K562 (cell line): ENCODE data around the gene CNTD1. TPM values are rescaled to one million over a fixed set of nuclear protein-coding genes. Genes with fewer than 3 reads are reported as not detected.
"Not testable (repeated sequence)": the region's sequence is repeated elsewhere in the genome, so short reads cannot be mapped to it uniquely, and the experiment has no call there.

ENCODE experiments used
- ATAC-seq: fragments of 200-7000 bp; cut with Tn5 transposase; 3 replicates; pipeline ENCODE4 v1.9.1; 2020; ENCODE audit warnings: moderate library complexity
- BruUV-seq: library from RNA; stranded (reverse); fragments of 400-500 nt; replicated peaks from 2 replicates; lab custom pipeline; 2021; lab: Mats Ljungman, UMichigan
- CTCF ChIA-PET: fragments of 300-600 bp; formaldehyde crosslinking; extraction: SDS; loops from one replicate; lab custom pipeline; 2021; ENCODE audit warnings: low intra/inter-chr PET ratio; lab: Yijun Ruan, JAX
- POLR2A ChIA-PET: fragments of 300-600, 350-650 bp; sonication (Branson Sonifier 250); formaldehyde crosslinking; extraction: SDS; loops from one replicate; lab custom pipeline; 2021; ENCODE audit warnings: antibody characterized with exemption, inconsistent platforms; lab: Yijun Ruan, JAX
- DNase-seq, 4 experiments: peaks; one replicate each; pipeline versions ENCODE4 v3.0.0 to v3.0.0-alpha.2; 2011 to 2018; ENCODE audit warnings: low spot score in 3 of 4, mixed read lengths in 3 of 4; ENCODE audit errors: extremely low read depth in 1 of 4
- FAIRE-seq: peaks from 2 replicates; lab custom pipeline; 2011; peaks lifted over from hg19 to GRCh38; lab: Jason Lieb, UNC
- H2AFZ ChIP-seq: 2 replicates; pipeline ENCODE4 v1.6.0; 2011; ENCODE audit warnings: low read depth, low read length, control low read depth, inconsistent platforms
- H3K27ac ChIP-seq: fragments of 200-600 bp; 3 replicates; pipeline ENCODE4 v1.8.0; 2011; ENCODE audit warnings: low read depth, mild to moderate bottlenecking, control low read depth, inconsistent platforms, low read length, moderate library complexity, mixed read lengths; ENCODE audit errors: extremely low read depth
- H3K27me3 ChIP-seq, 2 experiments: fragments of 300-600 bp in 1 of 2; 2 replicates in 1 of 2; 3 replicates in 1 of 2; pipeline versions ENCODE4 v1.6.0 to v1.8.0; 2011; ENCODE audit warnings: inconsistent platforms in 2 of 2, low read length in 2 of 2, mild to moderate bottlenecking in 1 of 2, mixed read lengths in 1 of 2, moderate library complexity in 1 of 2; ENCODE audit not compliant: control insufficient read depth in 2 of 2, insufficient read depth in 2 of 2
- H3K36me3 ChIP-seq: fragments of 300-600 bp; 3 replicates; pipeline ENCODE4 v1.8.0; 2011; ENCODE audit warnings: mild to moderate bottlenecking, low read length, inconsistent platforms; ENCODE audit not compliant: control insufficient read depth, insufficient read depth
- H3K4me1 ChIP-seq, 2 experiments: fragments of 200-600 bp in 1 of 2; replicated peaks in 1 of 2; 2 replicates in 1 of 2; 3 replicates in 1 of 2; pipeline versions ENCODE4 v1.5.1 to v1.8.0; 2011; ENCODE audit warnings: inconsistent platforms in 2 of 2, low read length in 2 of 2, mild to moderate bottlenecking in 1 of 2, mixed read lengths in 1 of 2, moderate library complexity in 1 of 2; ENCODE audit not compliant: control insufficient read depth in 2 of 2, insufficient read depth in 2 of 2
- H3K4me2 ChIP-seq: 2 replicates; pipeline ENCODE4 v1.6.1; 2011; ENCODE audit warnings: low read length, control low read depth, inconsistent platforms, mixed read lengths; ENCODE audit not compliant: insufficient read depth
- H3K4me3 ChIP-seq: fragments of 200-600 bp; sonication (generic), shearing (Covaris generic); 2 replicates; pipeline ENCODE4 v1.5.1; 2016; ENCODE audit warnings: control low read depth, inconsistent platforms
- H3K79me2 ChIP-seq: fragments of 200-600 bp; 3 replicates; pipeline ENCODE4 v1.8.0; 2011; ENCODE audit warnings: low read length, inconsistent platforms; ENCODE audit not compliant: control insufficient read depth, insufficient read depth
- H3K9ac ChIP-seq, 2 experiments: 2 replicates each; pipeline versions ENCODE4 v1.6.0 to v1.6.1; 2011; ENCODE audit warnings: low read depth in 2 of 2, low read length in 2 of 2, control low read depth in 1 of 2, inconsistent platforms in 1 of 2, mild to moderate bottlenecking in 1 of 2, mixed read lengths in 1 of 2; ENCODE audit not compliant: insufficient read depth in 1 of 2
- H3K9me1 ChIP-seq: one replicate; pipeline ENCODE4 v1.6.0; 2011; ENCODE audit warnings: inconsistent platforms, mild to moderate bottlenecking, low read length, moderate library complexity; ENCODE audit not compliant: control insufficient read depth, insufficient read depth
- H3K9me3 ChIP-seq: replicated peaks from 2 replicates; pipeline ENCODE4 v1.5.1; 2011; ENCODE audit warnings: low read depth, low read length, inconsistent platforms; ENCODE audit not compliant: control insufficient read depth, insufficient read depth
- H4K20me1 ChIP-seq: replicated peaks from 2 replicates; pipeline ENCODE4 v1.6.1; 2011; ENCODE audit warnings: low read length, inconsistent platforms, mixed read lengths; ENCODE audit not compliant: control insufficient read depth, insufficient read depth
- WGBS: fragments of 100-300 bp; shearing (Covaris generic); methylation state at CpG from one replicate; pipeline ENCODE4 v1.1.6; 2016; ENCODE audit warnings: low coverage, mixed read lengths; ENCODE audit not compliant: insufficient coverage; ENCODE audit errors: missing lambda C conversion rate; 5-methylcytosine and 5-hydroxymethylcytosine counted together
- in situ Hi-C: fragments of 300-500 bp; cut with MboI; formaldehyde crosslinking; loops from 4 replicates; pipeline ENCODE4 v1.15.0; 2018; ENCODE audit warnings: inconsistent platforms, mixed read lengths
- intact Hi-C: fragments of 100-400 bp; cut with micrococcal nuclease; formaldehyde crosslinking; loops from 2 replicates; pipeline ENCODE4 v1.14.2; 2022
- polyA plus RNA-seq, 8 experiments: library from polyadenylated mRNA; depleted of rRNA in 4 of 8; stranded (reverse) in 5 of 8; unstranded in 3 of 8; fragments of >200 nt; fragmentation: Nextera tagmentation in 2 of 8; fragmentation: Illumina TruSeq in 1 of 8; extraction: Ambion mirVana in 2 of 8; extraction: Trizol in 1 of 8; gene quantifications; 2 replicates each; pipeline versions ENCODE4 v1.2.1 to v1.2.3, GENCODE V29; 2011 to 2014; ENCODE audit warnings: inconsistent platforms in 1 of 8, missing spikeins in 1 of 8
- total RNA-seq, 7 experiments: library from RNA; depleted of rRNA in 6 of 7; stranded (reverse); fragments of >200 nt in 6 of 7; fragmentation: Illumina TruSeq in 2 of 7; extraction: Trizol in 2 of 7; gene quantifications; 2 replicates each; pipeline versions ENCODE4 v1.2.1 to v1.2.3, GENCODE V29; 2011 to 2021; ENCODE audit warnings: low replicate concordance in 1 of 7

Gene CNTD1
- total and polyA plus RNA-seq, 9 of the 15 experiments (the other 6 are each of a cell fraction or from before 2014, with no cell fraction given) = 0.12 to 0.86 (median 0.41) TPM; not detected in 1

GRCh38 chr17:42856093-42856492, 57.4 kb downstream of the CNTD1 start:
- in situ Hi-C loops, H3K9me3 ChIP-seq, H3K4me1 ChIP-seq, H3K36me3 ChIP-seq, H3K9me1 ChIP-seq, H3K79me2 ChIP-seq, H4K20me1 ChIP-seq, H3K4me2 ChIP-seq, BruUV-seq, H3K27me3 ChIP-seq, H3K9ac ChIP-seq, H3K27ac ChIP-seq, FAIRE-seq, H2AFZ ChIP-seq, H3K4me3 ChIP-seq, ATAC-seq, intact Hi-C loops, DNase-seq, CTCF ChIA-PET: not testable (repeated sequence)
- POLR2A ChIA-PET = interaction anchor here (0.6 to 1.3 kb wide), 3 partner anchors 10 to 25 kb away, joined by 3 to 5 read pairs (median 3); no protein-coding TSS in a partner anchor
- 28% methylated on average over 5 of the region's 8 CpGs for WGBS

DNA sequence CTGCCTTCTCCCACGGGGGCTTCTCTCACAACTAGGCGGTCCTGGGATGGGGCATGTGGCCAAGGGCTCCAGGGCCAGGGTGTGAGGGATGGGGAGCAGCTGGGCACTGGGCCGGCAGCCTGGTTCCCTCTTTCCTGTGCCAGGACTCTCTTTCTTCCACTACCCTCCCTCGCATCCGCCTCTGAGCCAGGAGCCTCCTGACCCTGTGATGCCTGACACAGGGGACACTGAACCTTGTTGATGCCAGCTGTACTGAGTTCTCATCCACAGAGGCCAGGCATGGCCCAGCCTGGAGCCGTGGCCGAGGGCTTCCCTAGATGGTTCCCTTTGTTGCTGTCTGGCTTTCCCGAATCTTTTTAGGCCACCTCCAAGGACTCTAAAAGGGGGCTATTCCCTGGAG, 57.9 kb downstream of the CNTD1 start:
- H3K9me1 ChIP-seq, intact Hi-C loops, H4K20me1 ChIP-seq, H3K4me2 ChIP-seq, H3K4me1 ChIP-seq, H3K79me2 ChIP-seq, H3K9me3 ChIP-seq, DNase-seq, in situ Hi-C loops, FAIRE-seq, H2AFZ ChIP-seq, BruUV-seq, H3K9ac ChIP-seq, H3K4me3 ChIP-seq, H3K27me3 ChIP-seq, H3K27ac ChIP-seq, H3K36me3 ChIP-seq, CTCF ChIA-PET, ATAC-seq: not testable (repeated sequence)
- POLR2A ChIA-PET = interaction anchor here (0.6 kb wide), 2 partner anchors 11 to 13 kb away, joined by 3 read pairs; no protein-coding TSS in a partner anchor
- 11% methylated on average over 5 of the region's 8 CpGs for WGBS
